ENCODE measurements around the gene LYRM4.

LYRM4 gene

GRCh38 chr6:5146398-5146797 is 114.4 kb downstream of the LYRM4 start:
- no peak for DNase-seq (ENCODE audit: low read depth)

- peak; percentile 45 for DNase-seq (ENCODE audit: low read depth)
These were observed 117.0 kb downstream of the LYRM4 start for GRCh38 chr6:5143634-5144311.

- no peak for DNase-seq (ENCODE audit: low read depth)
These were observed 117.8 kb downstream of the LYRM4 start for GRCh38 chr6:5142915-5143314.

GRCh38 chr6:5142131-5142530 is 118.6 kb downstream of the LYRM4 start:
- no peak for DNase-seq (ENCODE audit: low read depth)

- DNase-seq (ENCODE audit: low read depth): no peak
These were observed 119.7 kb downstream of the LYRM4 start for GRCh38 chr6:5141046-5141445.

GRCh38 chr6:5139828-5140771 is 120.7 kb downstream of the LYRM4 start:
- DNase-seq (ENCODE audit: low read depth): no peak

- no peak for DNase-seq (ENCODE audit: low read depth)
These were observed 121.5 kb downstream of the LYRM4 start for GRCh38 chr6:5138995-5139827.

GRCh38 chr6:5136851-5137250 is 123.9 kb downstream of the LYRM4 start:
- DNase-seq (ENCODE audit: low read depth): no peak

GRCh38 chr6:5135788-5136376 is 124.9 kb downstream of the LYRM4 start:
- DNase-seq (ENCODE audit: low read depth): no peak

GRCh38 chr6:5133943-5134342 is 126.8 kb downstream of the LYRM4 start:
- no peak for DNase-seq (ENCODE audit: low read depth)

GRCh38 chr6:5132731-5133130 is 128.0 kb downstream of the LYRM4 start:
- no peak for DNase-seq (ENCODE audit: low read depth)

GRCh38 chr6:5130135-5130866 is 130.4 kb downstream of the LYRM4 start:
- DNase-seq (ENCODE audit: low read depth): no peak

GRCh38 chr6:5128351-5128750 is 132.4 kb downstream of the LYRM4 start:
- no peak for DNase-seq (ENCODE audit: low read depth)

- DNase-seq (ENCODE audit: low read depth): no peak
These were observed 133.6 kb downstream of the LYRM4 start for GRCh38 chr6:5127106-5127687.

GRCh38 chr6:5126214-5126613 is 134.5 kb downstream of the LYRM4 start:
- DNase-seq (ENCODE audit: low read depth): no peak

GRCh38 chr6:5125152-5126006 is 135.4 kb downstream of the LYRM4 start:
- DNase-seq (ENCODE audit: low read depth): no peak

GRCh38 chr6:5124526-5124925 is 136.2 kb downstream of the LYRM4 start:
- no peak for DNase-seq (ENCODE audit: low read depth)

- DNase-seq (ENCODE audit: low read depth): no peak
These were observed 137.2 kb downstream of the LYRM4 start for GRCh38 chr6:5123296-5124143.

- no peak for DNase-seq (ENCODE audit: low read depth)
These were observed 138.1 kb downstream of the LYRM4 start for GRCh38 chr6:5122504-5123112.
